Thymus (tissue), 11 donors: ENCODE data around the gene SPAG5. TPM values are rescaled to one million over a fixed set of nuclear protein-coding genes. Genes with fewer than 3 reads are reported as not detected.

Experiments used
- DNase-seq, 9 donors: peaks; one replicate each; pipeline ENCODE4 v3.0.0-alpha.2; 2013; ENCODE audit warnings: low spot score in 9 of 9, low read depth in 6 of 9, missing footprints in 1 of 9
- H3K27ac ChIP-seq, 2 donors: one replicate each; pipeline ENCODE4 v1.5.1; 2013; ENCODE audit warnings: control low read depth in 1 of 2, low read depth in 1 of 2, low read length in 1 of 2, mild to moderate bottlenecking in 1 of 2, moderate library complexity in 1 of 2
- H3K27me3 ChIP-seq, 2 donors: one replicate each; pipeline ENCODE4 v1.5.1; 2013; ENCODE audit warnings: low read length in 1 of 2; ENCODE audit not compliant: control insufficient read depth in 2 of 2, insufficient read depth in 1 of 2
- H3K36me3 ChIP-seq, 2 donors: one replicate each; pipeline ENCODE4 v1.5.1; 2013; ENCODE audit warnings: low read length in 1 of 2, mild to moderate bottlenecking in 1 of 2, moderate library complexity in 1 of 2; ENCODE audit not compliant: control insufficient read depth in 2 of 2, insufficient read depth in 2 of 2
- H3K4me1 ChIP-seq, 2 donors: one replicate each; pipeline ENCODE4 v1.5.1; 2013; ENCODE audit warnings: low read length in 2 of 2; ENCODE audit not compliant: control insufficient read depth in 2 of 2, insufficient read depth in 2 of 2
- H3K4me3 ChIP-seq, 2 donors: one replicate each; pipeline ENCODE4 v1.5.1; 2013; ENCODE audit warnings: low read length in 2 of 2, control low read depth in 1 of 2, mild to moderate bottlenecking in 1 of 2
- H3K9me3 ChIP-seq, 2 donors: one replicate each; pipeline ENCODE4 v1.5.1; 2013; ENCODE audit warnings: low read length in 1 of 2, mild to moderate bottlenecking in 1 of 2; ENCODE audit not compliant: control insufficient read depth in 2 of 2, insufficient read depth in 1 of 2
- WGBS: extraction: QIAGEN DNeasy Blood & Tissue Kit; methylation state at CpG from one replicate; pipeline ENCODE4 v1.1.7; 2013; 5-methylcytosine and 5-hydroxymethylcytosine counted together
- polyA plus RNA-seq: library from polyadenylated mRNA; stranded (reverse); fragments of 200-250 nt; gene quantifications from one replicate; pipeline ENCODE4 v1.2.3, GENCODE V29; 2013
- total RNA-seq: library from RNA; stranded (reverse); fragments of 120-200 nt; gene quantifications from one replicate; pipeline ENCODE4 v1.2.4, GENCODE V29; 2013
- donor health status: healthy.

SPAG5 gene
- total and polyA plus RNA-seq, 2 donors, result 19.4 to 46.0 TPM

- 2% methylated on average over 49 of the region's 49 CpGs for WGBS
- H3K4me1 ChIP-seq, result peaks cover 9 to 18% of the 10 kb centered on the region in 2 donors
Measured at GRCh38 chr17:28571361-28572122, 27.3 kb downstream of the SPAG5 start, which contains the start of gene PIGS. Gene PIGS (minus strand): TSS chr17:28571524. CDS start chr17:28571496, 28 bp downstream.

GRCh38 chr17:28570716-28571360, 28.0 kb downstream of the SPAG5 start:
- H3K27ac ChIP-seq, result peak overlapping the region; percentile 64 to 85
- H3K4me1 ChIP-seq, result peaks cover 9 to 18% of the 10 kb centered on the region in 2 donors
- DNase-seq, result peak in 1 of 9 donors; percentile 55
- H3K36me3 ChIP-seq, result peaks cover 6 to 7% of the 10 kb centered on the region in 2 donors
- H3K4me3 ChIP-seq, result peak overlapping the region; percentile 73 to 98
- H3K9me3 ChIP-seq, result peaks cover 0 to 3% of the 10 kb centered on the region in 2 donors
- 2% methylated on average over 39 of the region's 39 CpGs for WGBS
- H3K27me3 ChIP-seq, result no peaks in the 10 kb centered on the region

More at GRCh38 chr17:28571361-28572122, 27.3 kb downstream of the SPAG5 start, which contains the start of gene PIGS:
- Histone ChIP-seq H3K36me3 (peaks cover 3 to 7% of the 10 kb centered on the region in 2 donors), H3K27me3 (no peaks in the 10 kb centered on the region), H3K27ac (peak within 1 kb of the TSS; percentile 64 to 85), H3K9me3 (peaks cover 0 to 3% of the 10 kb centered on the region in 2 donors), H3K4me3 (peak within 1 kb of the TSS; percentile 73 to 98)
- peak; percentile 72 to 92 (median 81) for DNase-seq

GRCh38 chr17:28569446-28569845, 29.4 kb downstream of the SPAG5 start:
- Histone ChIP-seq H3K4me1 (peaks cover 9 to 18% of the 10 kb centered on the region in 2 donors), H3K4me3 (no peak overlapping the region), H3K36me3 (peaks cover 7 to 9% of the 10 kb centered on the region in 2 donors), H3K27ac (no peak overlapping the region), H3K9me3 (peaks cover 0 to 3% of the 10 kb centered on the region in 2 donors), H3K27me3 (no peaks in the 10 kb centered on the region)
- WGBS, result 97% methylated on average over 1 of the region's 1 CpG
- DNase-seq, result no peak

GRCh38 chr17:28567604-28568003, 31.2 kb downstream of the SPAG5 start:
- WGBS, result 65% methylated on average over 3 of the region's 3 CpGs
- Histone ChIP-seq H3K27me3 (no peaks in the 10 kb centered on the region), H3K9me3 (peaks cover 0 to 3% of the 10 kb centered on the region in 2 donors), H3K4me3 (no peak overlapping the region), H3K27ac (no peak overlapping the region), H3K36me3 (peaks cover 21% of the 10 kb centered on the region in 2 donors), H3K4me1 (peaks cover 9 to 17% of the 10 kb centered on the region in 2 donors)
- no peak for DNase-seq

GRCh38 chr17:28563475-28563874, 35.4 kb downstream of the SPAG5 start:
- no peak for DNase-seq
- no peaks in the 10 kb centered on the region for H3K9me3 ChIP-seq
- H3K27ac ChIP-seq, result no peak overlapping the region
- no peaks in the 10 kb centered on the region for H3K4me1 ChIP-seq
- H3K36me3 ChIP-seq, result peaks cover 47 to 50% of the 10 kb centered on the region in 2 donors
- H3K4me3 ChIP-seq, result no peak overlapping the region
- H3K27me3 ChIP-seq, result no peaks in the 10 kb centered on the region
- 99% methylated on average over 3 of the region's 3 CpGs for WGBS

GRCh38 chr17:28555022-28555421, 43.8 kb downstream of the SPAG5 start:
- Histone ChIP-seq H3K36me3 (peaks cover 54 to 63% of the 10 kb centered on the region in 2 donors), H3K4me3 (no peak overlapping the region), H3K27ac (no peak overlapping the region), H3K27me3 (no peaks in the 10 kb centered on the region), H3K4me1 (peaks cover 14 to 22% of the 10 kb centered on the region in 2 donors), H3K9me3 (no peaks in the 10 kb centered on the region)
- 97% methylated on average over 3 of the region's 3 CpGs for WGBS
- no peak for DNase-seq

- no peak overlapping the region for H3K27ac ChIP-seq
- H3K4me3 ChIP-seq, result no peak overlapping the region
- WGBS, result 98% methylated on average over 6 of the region's 6 CpGs
- no peaks in the 10 kb centered on the region for H3K27me3 ChIP-seq
- H3K9me3 ChIP-seq, result no peaks in the 10 kb centered on the region
- H3K36me3 ChIP-seq, result peaks cover 49 to 59% of the 10 kb centered on the region in 2 donors
- no peak for DNase-seq
- peaks cover 14 to 26% of the 10 kb centered on the region in 2 donors for H3K4me1 ChIP-seq
Measured at GRCh38 chr17:28554565-28554964, 44.3 kb downstream of the SPAG5 start.

GRCh38 chr17:28553000-28553505, 45.8 kb downstream of the SPAG5 start:
- Histone ChIP-seq H3K4me1 (peaks cover 17 to 41% of the 10 kb centered on the region in 2 donors), H3K27me3 (no peaks in the 10 kb centered on the region), H3K27ac (no peak overlapping the region), H3K36me3 (peaks cover 44 to 51% of the 10 kb centered on the region in 2 donors), H3K9me3 (no peaks in the 10 kb centered on the region), H3K4me3 (no peak overlapping the region)
- 98% methylated on average over 5 of the region's 5 CpGs for WGBS
- DNase-seq, result no peak
